Mesodermal cell (in vitro differentiated cells): Measurements from ENCODE around the gene MAN1B1.

Source experiments
- H3K27ac ChIP-seq: 2 replicates; pipeline ENCODE4 v1.7.0; 2013; ENCODE audit warnings: mild to moderate bottlenecking, low read depth, low read length, moderate library complexity; ENCODE audit not compliant: severe bottlenecking
- H3K36me3 ChIP-seq: 2 replicates; pipeline ENCODE4 v1.7.1; 2013; ENCODE audit warnings: mild to moderate bottlenecking, low read length, moderate library complexity; ENCODE audit not compliant: control insufficient read depth, insufficient read depth
- H3K4me1 ChIP-seq: one replicate; pipeline ENCODE4 v1.7.1; 2013; ENCODE audit warnings: mild to moderate bottlenecking, low read length; ENCODE audit not compliant: insufficient read depth, control insufficient read depth, poor library complexity, severe bottlenecking
- H3K4me3 ChIP-seq: 2 replicates; pipeline ENCODE4 v1.7.0; 2013; ENCODE audit warnings: low read length, control low read depth, mild to moderate bottlenecking; ENCODE audit not compliant: insufficient read depth, poor library complexity, severe bottlenecking; ENCODE audit errors: extremely low read depth
- H3K9me3 ChIP-seq: 2 replicates; pipeline ENCODE4 v1.7.1; 2013; ENCODE audit warnings: mild to moderate bottlenecking, low read length, moderate library complexity; ENCODE audit not compliant: control insufficient read depth
- WGBS, 2 experiments: methylation state at CpG; one replicate each; pipeline ENCODE4 v1.1.5; 2013; ENCODE audit warnings: missing lambda C conversion rate in 2 of 2; ENCODE audit not compliant: insufficient coverage in 2 of 2; 5-methylcytosine and 5-hydroxymethylcytosine counted together

MAN1B1 gene

DNA sequence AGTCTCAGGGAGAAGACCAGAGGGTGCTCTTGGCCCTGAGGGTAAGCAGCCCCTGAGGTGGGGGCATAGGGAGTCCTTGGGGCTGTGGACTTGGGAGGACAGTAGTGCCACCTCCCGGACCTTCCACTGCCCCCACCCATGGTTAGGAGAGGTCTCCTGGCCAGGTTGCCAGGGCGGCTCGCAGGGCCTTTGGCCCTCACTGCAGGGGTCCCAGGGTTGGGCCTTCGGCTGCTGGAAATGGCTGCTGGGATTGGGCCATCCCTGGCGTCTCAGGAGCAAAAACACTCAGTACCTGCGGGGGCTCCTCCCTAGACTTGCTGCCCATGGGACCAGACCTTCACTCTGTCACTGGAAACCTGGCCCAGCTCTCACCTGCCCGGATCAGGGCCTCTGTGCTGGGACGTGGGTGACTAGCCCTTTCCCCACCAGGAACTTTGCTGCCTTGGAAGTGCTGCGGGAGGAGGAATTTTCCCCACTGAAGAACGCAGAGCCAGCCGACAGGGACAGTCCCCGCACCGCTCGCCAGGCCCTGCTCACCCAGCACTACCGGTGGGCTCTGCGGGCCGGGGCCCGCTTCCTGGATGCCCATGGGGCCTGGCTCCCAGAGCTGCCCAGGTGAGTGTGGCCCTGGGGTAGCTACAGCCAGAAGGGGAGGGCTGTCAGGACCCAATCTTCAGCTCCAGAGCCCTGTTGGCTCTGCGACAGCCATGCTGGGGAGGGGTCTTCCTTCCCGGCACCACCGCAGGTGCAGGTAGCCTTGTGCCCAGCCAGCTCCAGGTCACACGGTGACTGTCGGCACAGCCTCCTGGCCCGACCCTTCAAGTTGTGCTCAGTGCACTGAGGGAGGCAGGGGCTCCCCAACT is 6.3 kb upstream of the MAN1B1 start:
- Histone ChIP-seq H3K27ac (no peak overlapping the region), H3K36me3 (peaks cover 4% of the 10 kb centered on the region), H3K4me1 (peaks cover 26% of the 10 kb centered on the region), H3K4me3 (no peak overlapping the region), H3K9me3 (no peaks in the 10 kb centered on the region)
- 89 to 90% methylated on average over 12 to 23 of the region's 24 CpGs for WGBS, 2 experiments

DNA sequence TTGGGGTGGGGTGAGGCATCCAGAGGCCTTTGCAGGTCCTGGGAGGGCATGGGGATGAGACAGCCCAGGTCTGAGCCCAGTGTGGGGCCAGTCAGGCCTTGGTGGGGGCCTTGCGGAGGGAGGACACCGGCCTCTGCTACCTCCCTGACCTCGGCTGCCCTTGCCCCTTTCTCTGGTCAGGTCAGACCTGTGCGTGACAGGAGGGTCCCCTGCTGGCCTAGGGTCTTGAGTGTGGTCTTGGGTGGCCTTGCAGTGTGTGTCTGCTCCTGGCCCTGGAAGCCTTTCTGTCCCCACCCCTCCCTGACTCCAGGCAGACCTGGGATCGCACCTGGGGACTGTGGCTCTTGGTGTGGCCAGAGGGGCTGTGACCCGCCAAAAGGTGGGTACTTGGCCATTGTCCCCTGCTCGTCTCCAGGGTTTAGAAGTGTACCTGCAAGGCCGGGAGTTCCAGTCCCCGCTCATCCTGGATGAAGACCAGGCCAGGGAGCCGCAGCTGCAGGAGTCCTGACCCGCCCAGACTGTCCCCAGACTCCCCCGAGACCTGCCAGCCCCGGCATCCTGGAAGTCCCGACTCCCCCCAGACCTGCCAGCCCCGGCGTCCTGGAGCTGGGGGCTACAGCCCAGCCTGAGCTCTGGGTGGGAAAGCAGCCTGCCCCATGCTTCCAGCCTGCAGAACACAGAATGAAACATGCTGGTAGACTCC is 4.4 kb upstream of the MAN1B1 start:
- 93 to 95% methylated on average over 10 to 16 of the region's 16 CpGs for WGBS, 2 experiments
- H3K4me1 ChIP-seq = peaks cover 26% of the 10 kb centered on the region
- H3K36me3 ChIP-seq = peaks cover 4% of the 10 kb centered on the region
- no peak overlapping the region for H3K27ac ChIP-seq
- H3K9me3 ChIP-seq = no peaks in the 10 kb centered on the region
- H3K4me3 ChIP-seq = no peak overlapping the region

DNA sequence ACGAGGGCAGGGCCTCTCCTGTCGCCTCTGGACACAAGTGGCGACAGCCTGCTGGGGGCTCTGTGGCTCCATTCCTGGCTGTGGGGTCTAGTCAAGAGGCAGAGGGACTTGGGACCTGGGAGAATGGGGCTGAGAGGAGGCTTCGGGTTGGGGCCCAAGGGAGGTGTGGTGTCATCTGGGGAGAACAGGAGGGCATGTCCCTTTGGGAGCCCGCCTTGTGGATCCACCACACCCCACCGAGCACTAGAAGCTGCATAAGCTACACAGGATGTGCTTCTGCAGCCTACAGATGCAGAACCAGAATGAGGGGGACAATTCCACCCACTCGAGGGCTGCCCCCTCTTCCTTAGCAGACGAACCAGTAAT is 3.9 kb upstream of the MAN1B1 start:
- peaks cover 4% of the 10 kb centered on the region for H3K36me3 ChIP-seq
- peak overlapping the region; percentile 16 for H3K27ac ChIP-seq
- H3K4me1 ChIP-seq = peaks cover 29% of the 10 kb centered on the region
- no peak overlapping the region for H3K4me3 ChIP-seq
- WGBS, 2 experiments = 89% methylated on average over 7 to 8 of the region's 8 CpGs
- no peaks in the 10 kb centered on the region for H3K9me3 ChIP-seq

DNA sequence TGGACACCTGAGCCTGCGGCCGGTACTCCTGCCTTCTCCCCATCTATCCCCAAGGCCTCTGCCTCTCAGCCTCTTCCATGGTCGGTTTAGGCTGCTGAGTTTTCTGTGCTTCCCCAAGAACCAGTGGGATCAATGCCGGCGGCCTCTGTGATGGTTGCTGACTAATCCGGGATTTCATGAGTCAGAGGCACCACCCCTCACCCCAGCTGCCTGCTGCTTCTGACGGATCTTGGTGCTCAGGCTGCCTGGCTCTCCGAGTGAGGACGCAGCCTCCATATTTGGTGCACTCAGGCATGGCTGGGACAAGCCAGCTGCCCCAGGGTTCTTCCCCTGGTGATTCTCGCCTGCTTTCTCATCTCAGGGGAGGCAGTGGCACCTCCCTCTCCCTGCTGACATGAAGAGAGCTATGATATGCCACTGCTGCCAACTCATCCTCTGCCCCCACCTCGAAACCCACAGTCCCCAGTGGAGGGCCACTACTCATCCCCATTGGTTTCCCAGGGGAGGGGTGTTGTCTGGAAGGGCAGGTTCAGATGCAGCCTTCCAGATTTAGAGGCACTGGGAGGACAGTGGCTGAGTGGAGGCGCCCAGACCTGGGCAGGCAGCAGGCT is 3.3 kb upstream of the MAN1B1 start:
- H3K27ac ChIP-seq = peak overlapping the region; percentile 53
- H3K4me1 ChIP-seq = peaks cover 23% of the 10 kb centered on the region
- no peak overlapping the region for H3K4me3 ChIP-seq
- peaks cover 9% of the 10 kb centered on the region for H3K36me3 ChIP-seq
- no peaks in the 10 kb centered on the region for H3K9me3 ChIP-seq
- 55% methylated on average over 7 of the region's 12 CpGs for WGBS, 2 experiments

DNA sequence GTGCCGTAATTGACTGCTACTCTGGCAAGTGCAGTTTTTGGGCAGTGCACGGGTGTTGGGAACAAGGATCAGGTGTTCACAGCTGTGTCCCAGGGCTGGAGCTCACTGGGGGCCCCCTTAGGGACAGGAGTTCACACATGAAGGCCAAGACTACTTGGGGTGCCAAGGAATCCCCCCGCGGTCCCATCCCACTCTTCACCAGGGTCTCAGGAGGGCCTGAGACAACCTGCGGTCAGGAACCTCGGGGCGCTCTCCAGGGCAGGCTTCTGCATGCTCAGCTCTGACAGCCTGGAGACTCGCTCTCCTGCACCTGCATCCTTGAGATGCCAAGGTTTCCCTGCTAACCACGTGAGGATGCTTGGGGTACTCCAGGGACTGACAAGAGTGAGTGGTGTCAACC is 2.3 kb upstream of the MAN1B1 start:
- Histone ChIP-seq H3K27ac (no peak overlapping the region), H3K4me3 (no peak overlapping the region), H3K9me3 (no peaks in the 10 kb centered on the region), H3K4me1 (peaks cover 20% of the 10 kb centered on the region), H3K36me3 (peaks cover 14% of the 10 kb centered on the region)
- 80 to 94% methylated on average over 6 to 8 of the region's 9 CpGs for WGBS, 2 experiments

DNA sequence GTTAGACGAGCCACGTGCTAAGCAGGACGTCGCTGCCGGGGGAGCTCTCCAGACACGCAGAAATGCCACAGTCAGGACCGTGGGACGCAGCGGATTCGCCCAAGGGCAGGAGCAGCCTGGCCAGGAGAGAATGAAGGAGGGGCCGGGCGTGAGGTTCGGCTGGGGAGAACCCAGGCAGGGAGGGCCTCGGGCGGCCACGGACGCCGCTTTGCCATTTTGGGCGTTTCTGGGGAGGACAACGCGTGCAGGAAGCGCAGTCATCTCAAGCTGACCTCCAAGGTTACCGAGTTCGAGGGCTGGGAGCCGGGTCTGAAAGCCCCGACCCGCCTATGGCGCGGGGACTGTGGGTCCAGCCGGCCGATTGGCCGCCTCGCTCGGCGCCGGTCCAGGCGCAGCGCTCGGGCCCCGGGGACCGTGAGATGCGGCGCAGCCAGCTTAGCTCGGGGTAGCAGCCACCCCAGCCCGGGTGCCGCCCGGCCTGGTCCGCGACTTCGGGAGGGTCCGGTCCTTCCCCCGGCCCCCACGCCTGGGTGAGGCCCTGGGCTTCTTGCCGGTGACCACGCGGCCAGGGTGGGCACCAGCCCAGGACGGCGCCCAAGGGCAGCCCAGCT is 760 bp upstream of the MAN1B1 start:
- peak overlapping the region; percentile 83 for H3K27ac ChIP-seq
- H3K36me3 ChIP-seq = peaks cover 25% of the 10 kb centered on the region
- H3K4me1 ChIP-seq = peaks cover 20% of the 10 kb centered on the region
- WGBS, 2 experiments = 7 to 8% methylated on average over 56 to 57 of the region's 58 CpGs
- peak overlapping the region; percentile 76 for H3K4me3 ChIP-seq
- no peaks in the 10 kb centered on the region for H3K9me3 ChIP-seq

DNA sequence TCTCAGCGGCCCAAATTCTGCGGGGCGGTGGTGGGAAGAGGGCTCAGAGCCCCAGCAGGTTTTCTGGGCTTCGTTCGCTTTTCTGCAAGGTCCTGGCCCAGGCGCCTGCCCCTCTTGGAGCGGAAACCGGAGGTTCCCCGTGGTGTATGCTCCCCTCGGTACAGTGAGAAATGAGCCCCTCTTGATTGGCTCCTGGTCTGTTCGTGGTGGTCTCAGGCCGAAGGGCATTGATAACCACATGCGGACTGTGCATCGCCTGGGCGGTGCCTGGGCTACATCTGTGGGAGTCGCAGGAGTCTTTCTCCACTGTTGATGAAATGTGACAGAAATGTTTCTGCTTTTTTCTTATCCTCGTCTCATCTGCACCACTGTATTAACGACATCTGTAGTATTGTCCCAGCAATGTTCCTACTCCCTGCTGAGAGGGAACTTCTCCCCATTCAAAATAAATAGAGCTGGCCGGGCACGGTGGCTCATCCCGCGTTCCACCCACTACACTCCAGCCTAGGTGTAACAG is 682 bp downstream of the MAN1B1 start:
- 4 to 11% methylated on average over 17 to 22 of the region's 22 CpGs for WGBS, 2 experiments
- peak overlapping the region; percentile 76 for H3K4me3 ChIP-seq
- no peaks in the 10 kb centered on the region for H3K9me3 ChIP-seq
- H3K4me1 ChIP-seq = peaks cover 19% of the 10 kb centered on the region
- H3K36me3 ChIP-seq = peaks cover 37% of the 10 kb centered on the region
- peak overlapping the region; percentile 83 for H3K27ac ChIP-seq

DNA sequence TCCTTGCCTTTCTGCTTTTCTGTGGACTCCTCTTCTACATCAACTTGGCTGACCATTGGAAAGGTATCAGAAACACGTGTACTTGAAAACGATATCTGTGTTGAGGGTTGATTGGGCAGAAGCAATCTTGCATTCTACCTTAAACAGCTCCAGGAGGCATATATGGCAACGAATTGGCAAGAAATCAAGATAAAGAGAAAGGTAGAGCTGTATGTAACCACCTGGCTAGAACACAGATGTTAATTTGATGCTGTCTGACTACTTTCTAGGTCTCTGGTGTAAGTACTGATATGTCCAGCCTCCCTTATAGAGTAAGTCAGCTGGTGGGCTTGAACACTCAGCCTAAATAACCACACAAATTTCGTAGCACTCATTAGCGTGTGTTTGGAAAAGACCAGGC is 1.3 kb downstream of the MAN1B1 start:
- H3K4me1 ChIP-seq = peaks cover 12% of the 10 kb centered on the region
- no peaks in the 10 kb centered on the region for H3K9me3 ChIP-seq
- H3K36me3 ChIP-seq = peaks cover 44% of the 10 kb centered on the region
- WGBS, 2 experiments = 100% methylated on average over 3 of the region's 5 CpGs
- H3K4me3 ChIP-seq = peak overlapping the region; percentile 76
- H3K27ac ChIP-seq = no peak overlapping the region

DNA sequence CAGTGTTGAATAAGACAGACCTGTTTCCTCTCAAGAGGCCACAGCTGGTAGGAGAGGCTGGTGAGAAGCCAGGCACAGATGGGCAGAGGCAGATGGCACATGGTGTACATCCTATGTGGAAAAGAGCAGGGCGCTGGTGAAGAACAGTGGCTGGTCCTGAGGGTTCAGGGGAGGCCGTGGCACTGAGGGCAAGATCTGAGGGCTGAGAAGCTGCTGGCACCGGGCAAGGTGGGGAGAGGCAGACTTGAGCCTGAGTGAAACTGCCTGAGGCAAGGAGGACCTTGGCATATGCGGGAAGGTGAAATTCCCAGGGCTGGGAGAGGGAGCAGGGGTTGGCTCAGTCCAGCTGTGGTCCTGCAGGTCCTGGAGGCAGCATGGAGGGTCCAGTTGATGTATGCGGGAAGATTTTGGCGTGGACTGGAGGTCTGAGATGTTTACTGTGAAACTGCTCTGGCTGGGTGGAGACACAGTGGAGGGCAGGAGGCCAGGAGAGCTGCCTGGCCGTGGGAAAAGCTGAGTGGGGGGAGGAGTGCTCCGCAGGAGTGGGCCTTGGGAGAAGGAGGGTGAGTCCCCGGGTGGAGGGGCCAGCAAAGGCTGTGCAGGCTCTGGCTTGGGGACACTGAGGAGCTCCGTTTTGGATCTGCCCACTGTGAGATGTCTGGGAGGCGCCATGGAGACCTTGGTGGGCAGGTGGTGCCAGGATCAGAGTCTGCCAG is 2.6 kb downstream of the MAN1B1 start:
- no peak overlapping the region for H3K4me3 ChIP-seq
- no peaks in the 10 kb centered on the region for H3K9me3 ChIP-seq
- 96% methylated on average over 9 to 11 of the region's 11 CpGs for WGBS, 2 experiments
- peaks cover 46% of the 10 kb centered on the region for H3K36me3 ChIP-seq
- H3K4me1 ChIP-seq = peaks cover 3% of the 10 kb centered on the region
- H3K27ac ChIP-seq = no peak overlapping the region
